Measurements from ENCODE around the gene ADCY5. TPM values are rescaled to one million over a fixed set of nuclear protein-coding genes. Genes with fewer than 3 reads are reported as not detected.

The ADCY5 gene
- total RNA-seq, 1 donor, result under 0.01 TPM

DNA sequence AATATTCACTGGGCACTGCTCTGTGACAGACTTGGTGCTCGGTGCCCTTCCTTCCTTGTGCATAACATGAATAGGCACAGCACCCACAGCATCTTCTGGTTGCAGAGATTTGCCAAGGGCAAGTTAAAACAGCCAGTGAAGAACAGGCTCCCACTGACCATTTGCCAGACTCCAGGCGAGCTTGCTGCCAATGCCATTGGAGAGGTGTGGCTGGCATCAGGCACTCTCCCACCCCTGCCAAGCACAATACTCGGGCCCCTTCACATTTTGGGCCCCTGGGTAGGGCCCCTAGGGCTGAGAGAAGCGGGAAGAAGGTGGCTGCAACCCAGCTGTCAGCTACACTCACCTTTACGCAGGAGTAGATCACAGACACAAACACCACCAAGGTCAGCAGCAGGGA is 135.0 kb downstream of the ADCY5 start:
- DNase-seq (ENCODE audit: low read depth in 2 of 3, low spot score in 2 of 3), result no peak

DNA sequence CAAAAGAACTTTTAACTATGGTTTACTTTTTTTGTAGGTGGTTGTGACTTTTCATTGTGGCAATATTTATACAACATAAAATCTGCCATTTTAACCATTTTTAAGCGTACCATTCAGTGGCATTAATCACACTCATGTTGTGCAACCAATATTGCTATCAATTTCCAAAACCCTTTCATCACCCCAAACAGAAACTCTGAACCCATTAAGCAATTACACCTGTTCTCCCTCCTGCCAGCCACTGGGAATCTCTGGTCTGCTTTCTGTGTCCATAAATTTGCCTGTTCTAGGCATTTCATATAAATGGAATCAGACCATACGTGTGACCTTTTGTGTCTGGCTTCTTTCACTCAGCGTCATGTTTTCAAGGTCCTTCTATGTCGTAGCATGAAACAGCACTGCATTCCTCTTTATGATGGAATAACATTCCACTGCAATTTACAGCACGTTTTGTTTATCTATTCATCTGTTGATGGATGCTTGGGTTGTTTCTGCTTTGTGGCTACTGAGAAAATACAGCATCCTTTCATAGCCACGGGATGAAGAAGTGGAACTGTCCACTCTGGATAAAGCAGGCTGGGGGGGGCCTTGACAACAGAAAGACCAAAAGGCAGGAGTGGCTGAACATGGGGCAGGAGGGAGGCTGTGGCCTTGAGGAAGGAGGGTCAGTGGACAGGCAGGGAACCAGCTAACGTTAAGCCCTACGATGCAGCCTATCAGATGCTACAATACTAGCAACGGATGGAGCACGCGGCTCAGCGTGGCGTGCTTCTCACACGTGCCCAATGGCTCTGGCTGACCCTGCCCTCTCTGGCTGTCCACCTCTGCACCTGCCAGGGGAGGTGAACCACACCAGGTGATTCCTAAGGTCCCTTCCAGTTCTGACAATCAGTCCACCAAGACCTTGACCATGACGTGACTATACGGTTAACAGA is 136.3 kb downstream of the ADCY5 start:
- no peak for DNase-seq (ENCODE audit: low read depth in 2 of 3, low spot score in 2 of 3)

DNA sequence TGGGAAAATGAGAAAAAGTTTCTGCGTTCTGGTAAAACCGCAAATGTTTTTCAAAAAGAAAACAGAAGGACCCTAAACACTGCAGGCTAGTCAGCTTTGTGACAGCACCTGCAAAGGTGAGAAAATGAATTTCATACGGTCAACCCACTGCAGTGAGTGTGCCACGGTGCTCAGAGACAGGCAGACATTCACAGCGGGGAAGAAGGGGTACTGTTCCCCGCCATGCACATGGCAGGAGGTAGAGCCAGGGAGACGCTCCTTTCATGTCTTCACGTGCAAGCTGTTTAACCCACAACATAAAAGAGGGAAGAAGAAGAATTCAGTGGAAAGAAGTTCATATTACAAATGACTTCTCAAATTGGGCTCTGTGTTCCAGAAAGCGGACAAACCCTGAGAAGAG is 137.7 kb downstream of the ADCY5 start:
- no peak for DNase-seq (ENCODE audit: low read depth in 2 of 3, low spot score in 2 of 3)

DNA sequence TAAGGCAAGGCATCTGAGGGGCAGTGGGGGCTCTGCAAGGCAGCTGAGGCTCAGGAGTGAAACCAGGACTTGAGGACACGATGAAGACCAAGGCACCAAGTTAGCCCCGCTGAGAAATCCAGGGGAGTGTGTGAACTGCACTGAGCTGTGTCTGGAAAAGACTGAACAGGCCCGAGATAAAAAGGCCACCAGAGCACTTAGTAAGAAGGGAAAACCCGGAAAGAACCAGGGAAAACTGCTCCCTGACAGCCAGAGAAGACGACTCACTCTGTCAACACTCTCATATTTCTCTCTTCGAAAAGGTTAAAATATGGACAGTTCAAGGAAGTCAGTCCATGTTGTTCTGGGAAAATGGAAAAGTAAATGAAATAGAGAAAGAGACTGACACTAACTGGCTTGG is 138.1 kb downstream of the ADCY5 start:
- no peak for DNase-seq (ENCODE audit: low read depth in 2 of 3, low spot score in 2 of 3)

DNA sequence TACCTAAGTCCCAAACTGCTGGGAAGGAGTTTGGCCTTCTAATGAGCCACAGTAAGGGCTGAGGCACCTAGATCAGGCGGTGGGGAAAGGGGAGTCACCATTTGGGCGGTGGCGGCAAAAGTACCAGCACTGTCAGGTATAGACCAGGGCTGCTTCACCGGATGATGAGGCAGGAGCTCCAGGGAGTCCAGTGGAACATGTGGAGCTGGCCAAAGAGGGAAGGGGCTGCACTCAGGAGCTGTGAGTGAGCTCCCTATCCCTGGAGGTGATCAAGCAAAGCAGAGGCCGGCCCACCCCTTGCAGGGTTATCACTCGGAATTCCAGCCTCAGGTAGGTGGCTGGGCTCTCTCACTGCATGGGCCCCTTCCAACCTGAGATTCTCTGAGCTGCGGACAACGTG is 138.7 kb downstream of the ADCY5 start:
- DNase-seq (ENCODE audit: low read depth in 2 of 3, low spot score in 2 of 3), result no peak

DNA sequence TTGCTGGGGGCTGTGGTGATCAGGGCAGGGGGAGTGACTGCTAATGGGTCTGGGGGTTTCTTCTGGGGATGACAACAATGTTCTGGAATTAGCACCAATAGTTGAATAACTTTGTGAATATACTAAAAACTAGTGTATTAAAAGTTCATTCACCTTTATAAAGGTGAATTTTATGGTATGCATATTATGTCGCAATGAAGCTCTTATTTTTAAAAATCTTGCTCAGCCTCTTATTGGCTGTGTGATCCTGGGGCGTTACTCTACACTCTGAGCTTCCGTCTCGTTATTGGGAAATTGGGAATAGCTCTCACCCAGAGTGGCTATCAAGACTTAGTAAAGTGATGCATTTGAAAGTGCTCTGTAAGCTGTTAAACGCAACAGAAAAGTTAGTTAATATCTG is 141.8 kb downstream of the ADCY5 start:
- no peak for DNase-seq (ENCODE audit: low read depth in 2 of 3, low spot score in 2 of 3)

DNA sequence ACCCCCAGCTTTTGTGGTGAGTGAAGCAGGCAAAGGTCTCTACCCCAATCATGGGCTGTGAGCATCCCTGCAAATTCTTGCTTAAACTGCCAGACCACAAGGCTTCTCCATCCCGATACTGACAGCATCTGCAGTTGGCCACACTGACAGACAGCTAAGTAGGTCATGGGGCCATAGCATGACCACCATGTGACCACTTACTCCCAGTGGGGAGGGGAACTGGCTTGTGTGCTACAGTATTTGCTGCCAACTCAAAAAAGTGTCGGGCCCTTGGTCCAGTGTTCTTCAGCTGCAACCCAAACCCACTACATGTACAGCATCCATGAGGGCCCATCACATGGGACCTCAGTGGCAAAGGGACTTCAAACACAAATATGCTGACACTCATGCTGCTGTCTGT is 143.7 kb downstream of the ADCY5 start:
- no peak for DNase-seq (ENCODE audit: low read depth in 2 of 3, low spot score in 2 of 3)

DNA sequence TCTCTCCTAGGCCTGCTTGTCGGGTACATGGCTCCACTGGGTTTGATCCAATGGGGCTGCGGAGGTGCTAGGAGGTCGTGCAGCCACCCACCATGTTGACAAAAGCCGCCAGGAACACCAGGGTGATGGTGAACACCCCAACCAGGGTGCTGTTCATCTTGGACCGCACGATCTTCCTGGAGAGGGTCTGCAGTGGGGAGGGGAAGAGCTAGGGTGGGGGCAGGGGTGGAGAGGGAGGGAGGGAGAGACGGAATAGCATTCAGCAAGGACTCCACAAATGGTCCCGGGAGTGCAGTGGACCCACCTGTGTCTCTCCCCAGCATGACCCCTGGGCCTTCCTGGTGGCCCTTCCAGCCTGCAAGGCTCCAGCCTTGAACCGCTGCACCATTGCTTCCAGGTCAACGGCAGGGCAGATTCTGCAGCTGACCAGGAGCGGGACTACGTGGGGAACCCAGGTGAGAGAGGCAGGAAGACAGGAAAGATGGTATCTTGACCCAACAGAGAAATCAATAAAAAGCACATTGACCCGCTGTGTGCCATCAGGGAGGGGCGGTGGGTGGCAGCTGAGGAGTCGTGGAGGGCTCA is 144.8 kb downstream of the ADCY5 start:
- DNase-seq (ENCODE audit: low read depth in 2 of 3, low spot score in 2 of 3), result no peak

DNA sequence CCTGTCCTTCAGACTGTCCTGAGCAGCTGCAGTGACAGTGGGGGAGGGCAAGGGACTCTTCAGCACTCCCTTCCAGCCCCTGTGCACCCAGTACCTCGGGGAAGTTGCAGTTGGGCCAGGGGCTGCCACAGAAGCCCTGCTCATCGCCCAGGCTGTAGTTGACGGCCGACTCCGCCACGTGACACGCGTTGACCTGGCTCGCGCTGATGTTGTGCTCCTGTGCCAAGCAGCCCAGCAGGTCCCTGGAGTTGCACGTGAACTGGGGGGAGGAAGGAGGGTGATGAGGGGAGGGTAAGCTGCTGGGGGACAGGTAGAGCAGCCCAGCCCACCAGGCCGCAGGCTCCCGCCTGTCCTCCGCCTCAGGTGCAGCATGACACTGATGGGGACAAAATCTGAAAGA is 145.9 kb downstream of the ADCY5 start:
- no peak for DNase-seq (ENCODE audit: low read depth in 2 of 3, low spot score in 2 of 3)

DNA sequence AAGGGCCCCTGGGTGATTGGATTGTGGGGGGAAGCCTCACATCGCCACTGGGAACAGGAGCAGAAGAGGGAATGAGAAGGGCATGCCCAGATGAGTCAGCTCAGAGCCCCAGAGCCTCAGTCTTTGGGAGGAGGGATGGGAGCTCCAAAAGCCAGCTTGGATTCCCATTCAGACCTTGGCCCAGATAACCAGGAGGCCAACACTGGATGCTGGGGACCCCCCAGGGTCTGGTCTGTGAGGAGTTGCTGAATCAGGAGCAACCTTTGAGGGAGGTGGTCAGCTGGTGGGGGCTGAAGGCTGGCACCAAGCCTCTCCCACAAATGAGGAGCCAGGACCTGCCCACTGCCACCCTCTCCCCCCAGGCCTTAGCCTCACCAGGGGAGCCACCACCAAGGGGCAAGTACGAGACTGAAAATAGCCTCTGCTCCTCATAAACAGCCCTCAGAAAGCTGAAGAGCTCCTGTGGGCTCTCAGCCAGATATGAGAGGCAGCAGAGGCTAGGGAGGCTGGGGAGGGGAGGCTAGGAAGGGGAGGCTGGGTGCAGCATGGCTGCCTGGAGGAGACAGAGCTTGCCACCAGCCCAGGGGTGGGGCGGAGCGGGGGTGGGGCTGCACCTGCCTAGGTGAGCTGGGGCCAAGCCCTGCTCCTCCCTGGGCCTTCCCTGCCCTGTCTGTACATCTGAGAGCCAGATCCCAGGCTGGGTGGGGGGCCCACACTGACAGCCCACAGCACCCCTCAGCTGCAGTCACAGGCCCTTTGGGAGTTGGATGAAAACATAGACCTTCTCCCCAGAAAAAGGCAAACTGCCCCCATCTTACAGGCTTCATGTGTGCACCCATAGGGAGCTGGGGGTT is 147.3 kb downstream of the ADCY5 start:
- DNase-seq (ENCODE audit: low read depth in 2 of 3, low spot score in 2 of 3), result no peak

DNA sequence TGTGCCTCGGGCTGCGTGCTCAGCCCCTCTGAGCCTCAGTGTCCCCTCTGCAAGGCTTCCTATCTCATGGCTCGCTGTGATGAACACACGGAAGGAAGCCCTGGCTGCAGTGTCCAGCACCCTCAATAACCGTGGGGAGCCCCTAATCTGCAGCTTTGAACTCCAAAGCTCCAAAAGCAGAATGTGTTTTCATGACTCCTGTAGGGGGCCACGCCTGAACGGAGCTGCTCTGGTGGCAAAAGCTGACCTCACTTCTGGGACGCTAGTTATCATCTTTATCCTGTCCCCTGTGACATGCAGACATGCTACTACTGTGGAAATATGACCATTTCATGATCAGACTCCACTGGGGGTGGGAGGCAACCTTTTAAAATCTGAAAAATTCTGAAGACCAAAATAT is 148.3 kb downstream of the ADCY5 start:
- no peak for DNase-seq (ENCODE audit: low read depth in 2 of 3, low spot score in 2 of 3)

DNA sequence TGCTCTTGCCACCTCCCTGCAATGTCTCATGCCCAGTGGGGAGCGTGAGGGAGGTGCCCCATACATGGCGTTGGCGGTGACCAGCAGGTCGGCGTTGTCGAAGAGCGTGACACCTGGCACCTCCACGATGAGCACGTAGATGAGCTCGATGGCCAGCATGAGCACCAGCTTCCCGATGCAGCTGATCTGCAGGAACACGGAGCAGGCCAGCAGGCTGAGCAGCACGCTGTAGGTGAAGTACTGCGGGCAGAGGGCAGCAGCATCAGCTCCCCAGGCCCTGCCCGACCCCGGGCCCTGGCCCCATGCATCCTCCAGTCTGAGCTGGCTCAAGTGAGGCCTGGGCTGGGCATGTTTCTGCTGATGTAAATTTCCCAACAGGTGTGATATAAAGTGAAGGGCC is 148.8 kb downstream of the ADCY5 start:
- DNase-seq (ENCODE audit: low read depth in 2 of 3, low spot score in 2 of 3), result no peak

DNA sequence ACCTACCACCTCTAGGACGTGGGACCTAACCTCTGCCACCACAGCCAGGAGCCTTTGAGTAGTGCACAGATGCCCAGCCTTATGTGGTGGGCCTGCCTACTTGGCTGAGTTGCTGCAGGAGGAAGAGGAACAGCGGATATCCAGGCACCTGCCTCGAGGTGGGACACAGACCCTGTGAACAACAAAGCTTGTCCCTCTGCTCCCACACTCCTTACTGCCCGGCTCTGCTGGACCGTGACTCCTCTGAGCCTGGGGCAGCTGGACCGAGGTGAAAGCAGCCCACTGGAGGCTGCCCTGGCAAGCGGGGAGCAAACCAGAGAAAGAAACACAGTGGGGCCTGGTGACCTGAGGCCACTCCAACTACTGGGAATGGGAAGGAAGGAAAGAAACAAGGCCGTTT is 149.3 kb downstream of the ADCY5 start:
- DNase-seq (ENCODE audit: low read depth in 2 of 3, low spot score in 2 of 3), result no peak

DNA sequence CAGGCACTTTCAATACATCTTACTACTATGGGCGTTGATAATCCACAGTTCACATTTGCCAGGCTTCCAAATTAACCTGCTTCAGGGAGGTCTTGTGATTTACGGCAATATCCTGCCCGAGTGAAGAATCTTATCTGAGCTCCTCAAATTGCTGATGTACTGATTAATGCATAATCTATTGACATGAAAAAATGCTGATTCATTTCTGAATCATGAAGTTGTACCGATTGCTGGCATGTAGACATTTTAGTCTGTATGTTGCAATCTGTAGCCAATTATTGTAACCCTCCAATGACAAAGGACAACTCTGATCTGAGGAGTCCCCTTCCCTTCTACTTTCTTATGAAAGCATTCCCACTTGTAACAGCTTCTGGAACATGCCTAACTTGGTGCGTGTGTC is 150.0 kb downstream of the ADCY5 start:
- no peak for DNase-seq (ENCODE audit: low read depth in 2 of 3, low spot score in 2 of 3)

DNA sequence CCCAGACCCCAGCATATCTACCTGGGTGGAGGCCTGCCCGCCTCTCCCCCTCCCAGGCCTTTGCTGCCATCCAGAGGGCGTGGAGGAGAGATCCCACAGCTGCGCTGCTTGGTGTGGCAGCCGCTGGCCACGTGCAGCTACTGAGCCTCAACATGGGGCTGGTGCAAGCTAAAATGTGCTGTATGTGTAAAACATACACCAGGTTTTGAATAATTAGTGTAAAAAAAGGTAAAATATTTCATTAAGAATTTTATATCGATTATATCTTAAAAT is 151.3 kb downstream of the ADCY5 start:
- no peak for DNase-seq (ENCODE audit: low read depth in 2 of 3, low spot score in 2 of 3)

DNA sequence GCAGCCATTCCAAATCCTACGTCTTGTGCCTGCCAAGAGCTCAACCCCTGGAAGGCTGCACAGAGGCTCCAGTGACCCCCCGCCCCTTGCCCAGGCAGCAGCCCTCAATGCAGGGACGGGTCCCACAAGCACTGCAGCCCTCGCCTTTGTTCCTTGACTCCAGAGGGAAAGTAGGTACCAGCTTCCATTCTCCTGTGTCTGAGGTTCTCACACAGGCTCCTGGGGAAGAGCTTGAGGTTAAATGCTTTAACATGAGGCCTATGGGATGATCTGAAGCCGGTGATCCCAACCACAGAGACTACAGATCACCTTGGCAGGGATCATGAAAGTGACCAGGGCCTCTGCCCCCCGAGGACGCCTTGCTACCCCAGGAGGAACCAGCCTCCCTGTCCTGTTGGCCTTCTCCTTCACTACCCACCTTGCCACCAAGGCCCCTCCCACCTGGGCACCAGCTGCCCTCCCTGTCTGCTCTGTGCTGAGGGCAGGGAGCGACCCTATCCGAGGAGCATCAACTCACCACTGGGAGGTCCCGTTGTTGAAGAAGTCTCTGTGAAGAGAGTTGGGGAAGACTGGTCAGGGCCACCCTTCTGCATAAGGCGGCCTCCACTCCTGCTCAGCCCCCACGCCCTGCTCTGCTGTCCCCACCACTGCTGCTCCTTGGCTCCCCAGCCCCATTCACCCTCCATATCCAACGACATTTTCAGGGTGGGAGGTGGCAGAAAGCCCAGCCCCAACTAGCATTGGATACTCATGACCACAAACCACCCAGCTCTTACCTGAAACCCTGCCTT is 151.9 kb downstream of the ADCY5 start:
- no peak for DNase-seq (ENCODE audit: low read depth in 2 of 3, low spot score in 2 of 3)

DNA sequence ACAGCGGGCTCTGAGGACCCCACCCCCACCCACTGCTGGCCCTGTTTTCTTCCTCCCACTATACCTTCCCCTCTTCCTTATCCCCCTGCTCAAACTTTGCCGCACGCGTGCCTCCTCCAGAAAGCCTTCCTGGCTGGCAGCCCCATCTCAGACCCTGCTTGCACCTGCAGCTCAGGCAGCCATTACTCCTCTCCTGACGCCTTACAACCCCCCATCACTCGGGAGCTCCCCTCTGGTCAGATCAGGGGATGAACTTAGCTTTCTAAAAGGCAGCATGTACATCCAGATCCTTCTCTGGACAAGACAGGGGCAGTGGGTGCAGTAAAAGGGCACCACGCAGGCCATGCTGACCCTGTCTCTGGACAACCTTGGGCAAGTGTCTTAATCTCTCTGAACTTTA is 152.6 kb downstream of the ADCY5 start:
- no peak for DNase-seq (ENCODE audit: low read depth in 2 of 3, low spot score in 2 of 3)

DNA sequence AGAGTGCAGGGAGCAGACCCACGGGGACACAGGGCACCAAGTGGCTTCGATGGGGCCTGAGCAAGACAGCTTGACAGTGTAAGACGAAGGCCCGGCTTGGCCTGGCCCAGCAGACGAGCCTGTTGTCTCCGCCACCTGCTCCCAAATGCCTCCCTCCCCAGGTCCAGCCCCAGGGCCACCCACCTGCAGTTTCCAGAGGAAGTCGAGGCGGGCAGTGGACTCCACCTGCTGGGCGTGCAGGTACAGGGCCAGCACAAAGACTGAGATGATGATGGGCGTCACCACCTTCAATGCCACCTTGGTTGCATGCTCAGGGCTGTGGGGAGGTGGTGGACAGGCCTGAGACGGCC is 153.0 kb downstream of the ADCY5 start:
- no peak for DNase-seq (ENCODE audit: low read depth in 2 of 3, low spot score in 2 of 3)

DNA sequence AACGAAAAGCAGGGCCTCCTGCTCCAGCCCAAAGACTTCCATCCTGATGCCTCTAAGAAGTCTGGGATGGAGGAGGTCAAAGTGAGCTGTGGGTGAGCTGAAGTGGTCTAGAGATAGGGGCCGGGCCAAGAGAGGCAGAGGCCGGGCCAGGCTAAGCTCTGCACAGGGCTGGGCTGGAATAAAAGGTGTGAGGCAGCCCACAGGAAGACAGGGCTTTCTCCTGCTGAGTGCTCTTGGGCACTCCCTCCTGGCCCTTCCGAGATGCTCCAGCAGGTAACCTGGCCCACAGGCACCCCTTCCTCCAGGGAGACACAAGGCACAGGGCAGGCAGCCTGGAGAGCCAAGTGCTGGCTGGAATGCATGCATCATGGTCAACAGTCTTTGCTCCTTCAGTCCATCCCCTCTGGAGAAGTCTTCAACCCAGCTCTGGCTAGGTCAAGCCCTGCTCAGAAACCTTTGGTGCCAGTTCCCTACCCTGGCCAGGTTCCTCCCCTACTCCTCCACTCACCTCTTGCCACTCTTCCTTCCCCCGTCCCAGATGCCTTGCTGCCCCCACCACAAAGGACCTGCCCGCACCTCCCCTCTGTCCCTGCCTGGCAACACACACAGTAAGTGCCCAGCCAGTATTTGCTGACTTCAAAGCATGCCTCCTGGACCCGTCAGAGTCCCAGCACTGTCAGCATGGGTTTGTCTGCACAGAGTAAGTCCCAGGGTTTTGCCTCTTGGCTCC is 153.6 kb downstream of the ADCY5 start:
- DNase-seq (ENCODE audit: low read depth in 2 of 3, low spot score in 2 of 3), result no peak

DNA sequence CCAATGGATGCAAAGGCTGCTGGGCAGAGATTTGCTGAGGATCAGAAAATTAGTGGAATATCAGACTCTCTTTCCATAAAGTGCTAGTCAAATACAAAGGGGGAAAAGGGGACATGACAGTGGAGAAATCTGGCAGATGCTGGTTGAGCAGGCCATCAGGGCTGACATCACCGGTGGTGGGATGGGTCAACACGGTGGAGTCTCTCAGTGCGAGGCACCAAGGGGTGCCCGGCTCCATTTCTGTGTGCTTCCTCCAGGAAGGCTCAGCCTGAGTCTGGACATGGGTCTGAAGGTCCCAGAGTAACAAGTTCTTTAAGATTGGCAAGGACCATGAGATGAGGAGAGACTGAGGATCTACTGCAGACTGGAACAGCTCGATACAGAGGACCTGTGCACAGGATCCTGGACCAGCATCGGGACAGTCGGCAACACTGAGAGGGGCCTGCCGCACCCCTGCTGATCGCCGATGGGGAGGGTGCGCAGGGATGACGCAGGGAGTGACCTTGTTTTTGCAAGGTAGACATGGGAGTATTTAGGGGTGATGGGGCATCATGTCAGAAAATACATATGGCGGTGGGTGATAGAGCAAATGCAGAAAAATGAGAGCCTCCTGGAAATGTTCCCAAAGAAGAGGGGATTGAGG is 154.5 kb downstream of the ADCY5 start:
- DNase-seq (ENCODE audit: low read depth in 2 of 3, low spot score in 2 of 3), result no peak
